ENCODE results near the gene PARD3.
"Not testable (repeated sequence)": the region's sequence is repeated elsewhere in the genome, so short reads cannot be mapped to it uniquely, and the experiment has no call there.

The PARD3 gene

DNA sequence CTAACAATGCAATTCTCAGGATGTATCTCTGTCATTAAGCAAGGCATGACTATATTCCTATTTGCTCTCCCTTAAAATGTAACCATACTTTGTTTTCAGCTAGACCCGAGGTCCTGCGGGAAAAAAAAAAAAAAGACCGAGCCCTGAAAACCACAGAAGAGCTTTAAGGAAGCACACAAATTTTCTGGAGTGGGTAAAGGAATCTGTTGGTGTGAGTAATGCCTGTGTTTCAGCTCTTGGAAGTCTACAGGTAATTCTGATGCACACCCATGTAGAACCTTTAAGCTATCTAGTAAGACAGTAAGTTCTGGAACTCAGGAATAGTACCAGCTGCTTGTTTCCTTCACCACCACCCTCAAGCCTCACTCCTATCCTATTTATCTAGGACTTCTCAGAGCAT, 351.1 kb downstream of the PARD3 start:
- no peak for DNase-seq (ENCODE audit: low spot score)

GRCh38 chr10:34462993-34463392, 352.1 kb downstream of the PARD3 start:
- no peak for DNase-seq (ENCODE audit: low spot score)

GRCh38 chr10:34462056-34462455, 353.0 kb downstream of the PARD3 start:
- no peak for DNase-seq (ENCODE audit: low spot score)

- no peak for DNase-seq (ENCODE audit: low spot score)
Measured at GRCh38 chr10:34454590-34455261, 360.4 kb downstream of the PARD3 start.

DNA sequence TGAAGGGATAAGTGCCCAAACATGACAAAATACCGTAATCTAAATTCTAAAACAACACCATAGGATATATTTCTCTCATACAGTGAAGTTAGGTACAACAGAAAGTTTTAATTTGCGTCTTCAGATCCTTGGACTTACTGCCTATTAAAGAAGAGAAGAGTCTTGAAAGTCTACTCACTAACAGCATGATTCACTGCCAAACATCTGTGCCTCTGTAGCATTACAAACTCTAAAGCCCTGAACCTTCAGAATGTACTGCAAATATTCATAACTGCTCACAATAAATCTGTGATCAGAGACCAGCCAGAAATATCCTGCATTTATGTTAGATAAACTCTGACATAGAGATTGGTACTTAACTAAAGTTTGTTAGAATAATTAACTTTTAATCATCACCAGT, 365.3 kb downstream of the PARD3 start:
- DNase-seq (ENCODE audit: low spot score) = peak; percentile 16

- no peak for DNase-seq (ENCODE audit: low spot score)
Measured at GRCh38 chr10:34446049-34446448, 369.0 kb downstream of the PARD3 start.

- no peak for DNase-seq (ENCODE audit: low spot score)
Measured at GRCh38 chr10:34444223-34445183, 370.6 kb downstream of the PARD3 start.

GRCh38 chr10:34439386-34439785, 375.7 kb downstream of the PARD3 start:
- DNase-seq (ENCODE audit: low spot score) = not testable (repeated sequence)

DNA sequence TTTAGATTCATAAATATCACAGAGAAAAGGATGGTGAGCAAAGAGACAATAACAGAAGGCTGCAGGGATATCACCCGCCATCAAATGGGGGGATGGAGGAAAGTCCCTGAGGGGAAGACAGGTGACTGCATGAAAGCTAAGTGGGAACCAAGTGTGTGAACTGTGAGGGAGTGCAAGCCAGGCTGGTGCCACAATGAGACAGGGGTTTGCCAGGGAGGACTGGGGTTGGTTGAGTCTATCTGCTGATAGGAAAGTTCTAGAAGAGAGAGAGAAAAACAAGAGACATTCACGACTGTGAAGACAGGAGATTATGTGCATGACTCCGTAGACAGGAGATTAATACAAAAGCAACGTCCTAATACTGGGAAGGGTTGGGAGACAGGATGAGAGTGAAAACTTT, 376.4 kb downstream of the PARD3 start:
- DNase-seq (ENCODE audit: low spot score) = no peak

DNA sequence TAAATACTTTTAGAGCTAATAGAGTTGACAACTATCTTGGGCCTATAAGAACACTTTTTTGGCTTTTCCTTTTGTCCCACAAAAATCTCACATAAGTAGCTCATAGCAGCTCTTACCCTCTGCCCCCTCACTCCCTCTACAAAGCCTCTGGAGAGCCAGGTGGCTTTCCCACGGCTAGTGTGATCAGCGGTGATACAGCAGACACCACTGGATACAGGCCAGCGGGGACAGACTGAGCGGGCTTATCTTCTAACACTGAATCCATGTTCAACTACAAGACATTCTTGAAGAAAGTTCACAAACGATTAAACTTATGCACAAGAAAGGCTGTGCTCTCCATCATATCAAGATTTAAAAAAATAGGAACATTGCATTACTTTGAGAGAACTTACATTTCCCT, 377.2 kb downstream of the PARD3 start:
- no peak for DNase-seq (ENCODE audit: low spot score)

DNA sequence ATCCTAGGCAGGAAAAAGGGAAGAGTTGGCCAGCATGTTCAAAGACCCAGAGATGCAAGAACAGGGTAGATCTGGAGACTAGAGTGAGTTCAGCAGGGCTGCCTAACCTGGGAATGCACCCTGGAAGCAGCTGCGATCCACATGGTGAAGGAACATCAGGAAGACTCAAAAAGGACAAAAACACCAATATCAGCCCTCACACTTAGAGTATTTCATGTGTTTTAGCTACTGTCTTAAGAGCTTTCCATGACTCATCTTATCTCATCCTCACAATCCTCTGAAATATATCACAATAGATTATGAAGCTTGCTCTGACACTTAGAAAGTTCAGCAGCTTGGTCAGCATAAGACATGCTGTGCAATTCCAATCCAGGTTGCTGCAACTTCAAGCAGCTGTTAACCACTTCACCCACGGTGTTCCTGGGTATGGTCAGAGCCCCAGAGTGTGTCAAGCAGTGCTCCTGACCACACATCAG, 380.9 kb downstream of the PARD3 start:
- DNase-seq (ENCODE audit: low spot score) = peak; percentile 39

DNA sequence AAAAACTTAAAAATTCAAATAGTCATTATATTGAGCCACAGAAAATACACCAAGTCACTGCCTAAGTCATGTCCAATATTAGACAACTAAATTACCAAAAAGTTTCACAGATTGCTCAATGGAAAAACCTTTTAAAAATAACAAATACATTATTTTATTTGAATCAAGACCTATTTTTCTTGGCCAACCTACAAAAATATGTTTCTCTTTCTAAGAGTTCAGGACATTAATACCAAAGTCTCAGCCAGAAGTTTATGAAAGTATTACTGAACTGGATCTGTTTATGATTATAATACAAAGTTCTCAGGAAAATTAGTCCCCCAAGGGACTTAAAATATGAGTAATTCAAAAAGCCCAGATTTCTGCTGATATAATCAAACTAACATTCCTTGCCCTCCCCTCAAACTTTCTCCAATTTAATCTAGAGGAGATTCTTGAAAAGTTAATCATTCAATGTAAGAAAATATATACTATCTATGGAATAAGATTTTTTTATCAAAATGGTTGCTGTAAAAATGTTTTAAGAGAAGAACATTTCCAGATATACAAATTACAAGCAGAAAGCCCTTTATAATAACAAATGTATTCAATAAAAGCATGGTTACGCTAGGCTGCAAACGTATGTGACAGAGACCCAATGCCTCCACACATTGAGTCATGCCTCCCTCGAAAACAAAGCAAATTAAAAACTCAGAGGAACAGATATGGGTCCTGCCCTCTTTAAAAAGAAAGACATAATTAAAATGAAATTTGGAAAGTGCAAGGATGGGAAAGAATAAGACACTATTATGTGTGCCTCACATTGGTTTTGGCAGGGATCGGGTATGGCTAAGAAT, 381.6 kb downstream of the PARD3 start:
- DNase-seq (ENCODE audit: low spot score) = peak; percentile 30

DNA sequence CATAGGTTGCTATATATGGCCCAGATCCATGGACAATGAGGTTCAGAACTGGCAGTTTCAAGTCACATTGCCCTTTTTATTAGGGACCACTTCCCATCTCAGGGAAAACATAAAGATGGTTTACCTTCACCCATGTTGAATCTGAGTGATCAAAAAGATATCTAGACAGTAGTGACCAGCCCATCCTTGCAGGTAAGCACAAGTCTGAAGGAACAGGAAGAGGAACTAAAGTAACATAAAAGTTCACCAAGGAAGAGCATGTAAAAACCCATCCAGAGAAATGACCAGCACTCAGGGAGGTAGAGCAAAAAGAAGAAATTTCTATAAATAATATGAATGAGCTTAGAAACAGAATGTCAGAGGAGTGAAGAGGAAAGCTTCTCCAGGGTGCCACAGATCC, 382.5 kb downstream of the PARD3 start:
- no peak for DNase-seq (ENCODE audit: low spot score)

DNA sequence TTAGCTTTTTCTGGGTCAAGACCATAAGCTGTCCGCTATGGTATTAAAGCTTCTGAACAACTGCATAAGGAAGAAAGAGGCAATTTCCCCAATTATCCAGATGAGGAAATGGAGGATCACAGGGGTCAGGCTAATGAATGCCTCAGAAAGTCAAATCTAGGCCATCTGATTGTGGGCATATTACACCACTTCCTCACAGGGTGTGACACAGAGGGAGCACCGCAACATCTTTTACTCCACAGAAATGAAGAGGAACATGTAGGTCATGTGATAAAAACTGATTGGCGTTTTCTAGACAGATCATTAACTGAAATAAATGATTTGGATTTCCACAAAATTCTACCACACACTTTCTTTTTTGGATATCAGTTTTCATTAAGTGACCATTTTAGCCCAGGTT, 384.4 kb downstream of the PARD3 start:
- DNase-seq (ENCODE audit: low spot score) = no peak

GRCh38 chr10:34428501-34428900, 386.6 kb downstream of the PARD3 start:
- DNase-seq (ENCODE audit: low spot score) = no peak

DNA sequence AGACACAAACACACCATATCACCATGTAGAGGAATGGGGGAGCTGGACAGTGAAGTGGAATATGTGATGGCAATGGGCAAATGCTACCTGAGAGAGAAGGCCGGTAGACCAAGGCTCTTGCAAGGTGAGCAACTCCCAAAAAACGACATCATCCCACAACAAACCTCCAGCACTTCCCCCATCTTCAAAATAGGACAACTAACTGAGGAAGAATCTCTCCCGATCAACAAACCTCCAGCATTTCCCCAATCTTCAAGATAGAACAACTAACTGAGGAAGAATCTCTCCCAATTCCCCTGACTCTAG, 387.2 kb downstream of the PARD3 start:
- DNase-seq (ENCODE audit: low spot score) = no peak

- DNase-seq (ENCODE audit: low spot score) = not testable (repeated sequence)
Measured at GRCh38 chr10:34427158-34427910, 387.8 kb downstream of the PARD3 start.

GRCh38 chr10:34426538-34427157, 388.4 kb downstream of the PARD3 start:
- not testable (repeated sequence) for DNase-seq (ENCODE audit: low spot score)

DNA sequence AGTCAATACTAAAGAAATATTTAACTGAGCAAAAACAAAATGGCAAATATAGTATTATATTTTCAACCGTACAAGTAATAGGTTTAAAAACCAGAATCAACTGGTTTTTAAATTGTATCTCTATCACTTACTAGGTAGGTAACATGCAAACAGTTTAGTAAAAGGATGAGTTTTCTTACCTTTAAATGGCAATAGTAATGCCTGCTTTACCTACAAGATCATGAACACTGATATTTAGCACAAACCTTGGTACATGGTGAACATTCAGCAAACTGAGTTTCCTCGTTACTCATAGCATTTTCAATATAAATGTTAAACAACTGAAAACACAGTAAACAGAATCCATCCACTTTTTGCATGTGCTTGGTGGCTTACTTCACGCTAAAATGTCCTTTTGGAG, 389.1 kb downstream of the PARD3 start:
- no peak for DNase-seq (ENCODE audit: low spot score)

DNA sequence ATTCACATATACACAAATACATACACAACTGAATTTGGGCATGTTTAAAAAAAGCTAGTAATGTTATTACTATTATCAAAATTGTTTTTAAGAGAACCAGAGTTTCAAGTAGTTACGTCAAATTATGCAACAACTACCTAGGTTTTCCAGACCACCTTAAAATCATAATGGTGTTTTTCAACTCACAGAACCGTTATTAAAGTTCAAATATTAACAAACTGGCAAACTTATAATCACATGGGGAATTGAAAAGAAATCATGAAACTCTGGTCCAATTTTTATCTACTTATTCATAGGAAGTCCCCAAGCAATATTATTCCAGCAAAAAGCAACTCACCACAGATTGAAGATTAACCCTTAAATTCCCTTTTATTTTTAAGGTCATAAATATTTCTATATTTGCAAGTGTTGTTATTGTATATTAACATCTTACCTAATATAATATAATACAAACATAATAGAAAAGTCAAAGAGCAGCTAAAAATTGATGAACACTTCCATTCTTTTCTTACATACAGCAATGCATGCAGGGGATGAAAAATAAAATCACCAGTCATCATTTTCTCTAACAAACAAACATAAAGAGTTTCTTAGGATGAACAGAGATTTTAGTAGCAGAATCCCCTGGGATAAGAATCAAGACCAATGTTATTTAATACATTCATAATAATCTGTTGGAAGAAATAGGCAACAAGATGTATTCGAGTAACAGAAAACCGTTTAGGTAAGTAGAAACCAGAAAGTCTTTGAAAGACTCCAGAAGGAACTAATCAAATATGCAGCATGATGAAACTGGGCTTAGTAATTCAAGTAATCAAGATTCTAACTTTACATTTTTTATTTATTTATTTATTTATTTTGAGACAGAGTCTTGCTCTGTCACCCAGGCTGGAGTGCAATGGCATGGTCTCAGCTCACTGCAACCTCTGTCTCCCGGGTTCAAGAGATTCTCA, 391.1 kb downstream of the PARD3 start:
- peak; percentile 5 for DNase-seq (ENCODE audit: low spot score)

All from GM03348 (cell line).